ENCODE results near the gene TGFBR3L.

GRCh38 chr19:7925171-7925851 is 10.7 kb downstream of the TGFBR3L start:
- TF ChIP-seq ZNF140 (tag by site-specific recombination; IDR thresholded peaks at IDR 0.05) (no peak), ZSCAN18 (tag by site-specific recombination; IDR thresholded peaks at IDR 0.05) (no peak), ZNF560 (tag by site-specific recombination; IDR thresholded peaks at IDR 0.05; ENCODE audit: borderline replicate concordance) (no peak), ZNF639 (tag by site-specific recombination; IDR thresholded peaks at IDR 0.05) (no peak), ZNF561 (tag by site-specific recombination; IDR thresholded peaks at IDR 0.05; ENCODE audit: borderline replicate concordance) (peak; percentile 46; the same call in 1 of the 2 replicates), SETDB1 (IDR thresholded peaks at IDR 0.05; ENCODE audit: insufficient read length, low read length) (no peak), CTCF (tag by site-specific recombination; IDR thresholded peaks at IDR 0.05) (peak; percentile 95), KLF8 (tag by site-specific recombination; IDR thresholded peaks at IDR 0.05) (peak; percentile 68; the same call in 1 of the 2 replicates), ZNF335 (tag by site-specific recombination; conservative IDR thresholded peaks at IDR 0.05) (no peak; the same call in 1 of the 2 replicates)
